OCI-LY7 (cell line): ENCODE measurements around the gene NXPH1. TPM values are rescaled to one million over a fixed set of nuclear protein-coding genes. Genes with fewer than 3 reads are reported as not detected.

Experiments used
- BruUV-seq: library from RNA; stranded (reverse); fragments of 400-500 nt; replicated peaks from 2 replicates; lab custom pipeline; 2021; lab: Mats Ljungman, UMichigan
- CTCF ChIA-PET: fragments of 300-600 bp; sonication (Branson Sonifier 250); formaldehyde crosslinking; loops from one replicate; lab custom pipeline; 2022; ENCODE audit warnings: antibody characterized with exemption; ENCODE audit not compliant: unreplicated experiment; lab: Charles Lee
- POLR2A ChIA-PET: fragments of 300-600 bp; sonication (Branson Sonifier 250); formaldehyde crosslinking; loops from one replicate; lab custom pipeline; 2022; ENCODE audit warnings: antibody characterized with exemption; lab: Charles Lee
- DNase-seq: peaks from one replicate; pipeline ENCODE4 v3.0.0-alpha.2; 2015; ENCODE audit warnings: low spot score
- H2AFZ ChIP-seq: fragments of 200-600 bp; sonication (generic), shearing (Covaris generic); 2 replicates; pipeline ENCODE4 v1.6.1; 2014; ENCODE audit warnings: mild to moderate bottlenecking, antibody characterized with exemption, low read length, moderate library complexity
- H3K27ac ChIP-seq: fragments of 200-600 bp; sonication (generic); 2 replicates; pipeline ENCODE4 v1.5.1; 2014; ENCODE audit warnings: mixed run types, low read depth, mild to moderate bottlenecking, moderate library complexity, low read length, inconsistent platforms; ENCODE audit not compliant: poor library complexity, severe bottlenecking
- H3K36me3 ChIP-seq: fragments of 200-600 bp; sonication (generic); 2 replicates; pipeline ENCODE4 v1.6.1; 2014; ENCODE audit warnings: mild to moderate bottlenecking, antibody characterized with exemption, low read length, moderate library complexity, mixed read lengths; ENCODE audit not compliant: insufficient read depth
- H3K4me1 ChIP-seq: fragments of 200-600 bp; sonication (generic); 2 replicates; pipeline ENCODE4 v1.5.1; 2014; ENCODE audit warnings: mild to moderate bottlenecking, low read length; ENCODE audit not compliant: insufficient read depth, poor library complexity, severe bottlenecking
- H3K4me2 ChIP-seq: fragments of 200-600 bp; sonication (generic); 2 replicates; pipeline ENCODE4 v1.6.1; 2014; ENCODE audit warnings: mild to moderate bottlenecking, low read length
- H3K4me3 ChIP-seq: fragments of 200-600 bp; sonication (generic); 2 replicates; pipeline ENCODE4 v1.5.1; 2014; ENCODE audit warnings: mild to moderate bottlenecking, low read depth, low read length; ENCODE audit not compliant: poor library complexity, severe bottlenecking
- H3K79me2 ChIP-seq: fragments of 200-600 bp; sonication (generic); 2 replicates; pipeline ENCODE4 v1.6.1; 2016; ENCODE audit warnings: low read depth, mild to moderate bottlenecking, low read length, moderate library complexity, mixed read lengths; ENCODE audit not compliant: insufficient read depth
- H3K9me2 ChIP-seq: fragments of 200-600 bp; sonication (generic); 2 replicates; pipeline ENCODE4 v1.6.1; 2016; ENCODE audit warnings: mild to moderate bottlenecking, low read length, mixed read lengths; ENCODE audit not compliant: insufficient read depth
- H3K9me3 ChIP-seq: fragments of 200-600 bp; sonication (generic); 2 replicates; pipeline ENCODE4 v1.6.1; 2014; ENCODE audit warnings: mild to moderate bottlenecking, mixed run types, low read length, mixed read lengths
- H4K20me1 ChIP-seq: fragments of 200-600 bp; sonication (generic); 2 replicates; pipeline ENCODE4 v1.6.1; 2014; ENCODE audit warnings: mild to moderate bottlenecking, antibody characterized with exemption, low read length, moderate library complexity, mixed read lengths; ENCODE audit not compliant: insufficient read depth
- EZH2phosphoT487 ChIP-seq: fragments of 200-600 bp; sonication (generic); IDR thresholded peaks from 2 replicates; pipeline ENCODE4 v1.6.1; 2018; ENCODE audit warnings: low read depth, borderline replicate concordance, mild to moderate bottlenecking, mixed run types, antibody characterized with exemption, low read length, moderate library complexity, mixed read lengths
- intact Hi-C: fragments of 100-400 bp; cut with micrococcal nuclease; formaldehyde crosslinking; loops from one replicate; pipeline ENCODE4 v1.10.0; 2022; ENCODE audit not compliant: unreplicated experiment
- total RNA-seq, 2 experiments: library from RNA; depleted of rRNA in 1 of 2; stranded (reverse); fragments of >200 nt in 1 of 2; shearing (Covaris generic) in 1 of 2; gene quantifications; 2 replicates each; pipeline ENCODE4 v1.2.3, GENCODE V29; 2014 to 2022
- TF ChIP-seq, protein P1 (sequence below): fragments of 200-600 bp; sonication (generic); conservative IDR thresholded peaks from 2 replicates; pipeline ENCODE4 v1.5.1; 2014; ENCODE audit warnings: mild to moderate bottlenecking, antibody characterized with exemption, low read length, moderate library complexity, mixed read lengths

NXPH1 gene
- total RNA-seq, 2 experiments from 2014 or later = not detected

DNA sequence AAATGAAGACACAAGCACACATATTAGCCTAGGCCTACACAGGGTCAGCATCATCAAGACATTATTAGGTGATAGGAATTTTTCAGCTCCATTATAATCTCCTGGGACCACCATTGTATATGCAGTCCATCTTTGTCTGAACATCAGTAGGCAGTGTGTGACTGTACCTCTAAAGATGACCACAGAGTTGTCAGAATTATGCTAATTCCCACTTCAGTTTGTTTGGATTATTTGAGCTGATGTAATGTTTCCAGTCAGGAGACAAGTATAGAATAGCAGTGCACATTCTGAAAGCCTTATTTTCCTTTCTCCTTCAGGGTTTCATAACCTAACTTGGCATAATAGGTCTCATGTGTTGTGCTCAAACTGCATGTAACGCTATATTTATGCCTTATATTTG, 306.4 kb downstream of the NXPH1 start:
- Histone ChIP-seq H3K4me2 (no peak overlapping the region), H3K9me2 (no peaks in the 10 kb centered on the region), H3K9me3 (no peaks in the 10 kb centered on the region), H2AFZ (no peak overlapping the region), H3K4me1 (no peaks in the 10 kb centered on the region), H3K4me3 (no peak overlapping the region), H3K27ac (no peak overlapping the region), H3K36me3 (no peaks in the 10 kb centered on the region), H3K79me2 (no peaks in the 10 kb centered on the region), H4K20me1 (no peaks in the 10 kb centered on the region)
- intact Hi-C loops = no loop called here
- DNase-seq = no peak
- no peak for TF ChIP-seq EZH2phosphoT487
- TF ChIP-seq, protein P1, sequence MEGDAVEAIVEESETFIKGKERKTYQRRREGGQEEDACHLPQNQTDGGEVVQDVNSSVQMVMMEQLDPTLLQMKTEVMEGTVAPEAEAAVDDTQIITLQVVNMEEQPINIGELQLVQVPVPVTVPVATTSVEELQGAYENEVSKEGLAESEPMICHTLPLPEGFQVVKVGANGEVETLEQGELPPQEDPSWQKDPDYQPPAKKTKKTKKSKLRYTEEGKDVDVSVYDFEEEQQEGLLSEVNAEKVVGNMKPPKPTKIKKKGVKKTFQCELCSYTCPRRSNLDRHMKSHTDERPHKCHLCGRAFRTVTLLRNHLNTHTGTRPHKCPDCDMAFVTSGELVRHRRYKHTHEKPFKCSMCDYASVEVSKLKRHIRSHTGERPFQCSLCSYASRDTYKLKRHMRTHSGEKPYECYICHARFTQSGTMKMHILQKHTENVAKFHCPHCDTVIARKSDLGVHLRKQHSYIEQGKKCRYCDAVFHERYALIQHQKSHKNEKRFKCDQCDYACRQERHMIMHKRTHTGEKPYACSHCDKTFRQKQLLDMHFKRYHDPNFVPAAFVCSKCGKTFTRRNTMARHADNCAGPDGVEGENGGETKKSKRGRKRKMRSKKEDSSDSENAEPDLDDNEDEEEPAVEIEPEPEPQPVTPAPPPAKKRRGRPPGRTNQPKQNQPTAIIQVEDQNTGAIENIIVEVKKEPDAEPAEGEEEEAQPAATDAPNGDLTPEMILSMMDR = no peak
- no TSS peak for BruUV-seq
- POLR2A ChIA-PET = interaction anchor here (0.6 kb wide), 1 partner anchor 11 kb away, joined by 3 read pairs; no protein-coding TSS in a partner anchor
- CTCF ChIA-PET = no interaction called here

DNA sequence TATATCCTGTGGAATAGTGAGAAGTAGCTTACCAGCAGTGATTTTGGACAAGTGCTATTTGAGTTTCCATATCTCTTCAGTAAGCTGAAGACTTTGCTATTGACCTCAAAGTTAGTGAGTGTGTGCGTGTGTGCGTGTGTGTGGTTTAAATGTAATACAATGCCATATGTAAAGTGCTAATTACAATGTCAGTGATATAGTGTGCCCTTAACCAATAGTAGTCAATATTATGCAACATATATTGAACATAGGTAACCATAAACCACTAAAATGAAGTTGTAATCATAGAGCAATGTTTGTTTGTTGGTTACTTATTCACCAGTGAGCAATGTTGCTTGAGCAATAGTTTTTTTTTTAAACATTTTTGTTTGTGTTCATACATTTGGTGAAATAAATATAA, 309.4 kb downstream of the NXPH1 start:
- Histone ChIP-seq H3K4me2 (no peak overlapping the region), H3K4me3 (no peak overlapping the region), H3K27ac (no peak overlapping the region), H2AFZ (no peak overlapping the region), H3K9me3 (no peaks in the 10 kb centered on the region), H4K20me1 (no peaks in the 10 kb centered on the region), H3K9me2 (no peaks in the 10 kb centered on the region), H3K4me1 (no peaks in the 10 kb centered on the region), H3K36me3 (no peaks in the 10 kb centered on the region), H3K79me2 (no peaks in the 10 kb centered on the region)
- no peak for DNase-seq
- intact Hi-C loops = no loop called here
- ChIA-PET CTCF (no interaction called here), POLR2A (interaction anchor here (0.7 kb wide), 1 partner anchor 1123 kb away, joined by 3 read pairs; no protein-coding TSS in a partner anchor)
- no TSS peak for BruUV-seq
- TF ChIP-seq, protein P1 = no peak
- no peak for TF ChIP-seq EZH2phosphoT487

DNA sequence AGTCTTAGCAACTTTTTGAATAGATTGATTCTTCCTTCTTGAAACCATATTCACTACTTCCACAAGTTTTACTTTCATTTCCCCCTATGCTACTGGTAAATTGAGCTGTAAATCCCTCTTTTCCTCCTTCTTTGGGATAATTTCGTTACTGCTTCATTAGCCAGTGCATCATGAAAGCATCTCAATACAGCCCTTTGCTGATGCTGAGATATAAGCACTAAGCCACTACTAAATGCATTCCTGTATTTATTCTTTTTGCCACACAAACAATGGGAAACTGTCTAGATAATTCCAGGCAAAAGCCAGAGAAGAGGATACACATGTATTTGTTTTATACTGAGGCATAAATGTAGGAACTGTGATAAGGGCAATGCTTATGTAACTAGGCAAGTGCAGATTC, 313.9 kb downstream of the NXPH1 start:
- ChIA-PET CTCF (no interaction called here), POLR2A (interaction anchor here (1.5 kb wide), 1 partner anchor 9 kb away, joined by 4 read pairs; no protein-coding TSS in a partner anchor)
- Histone ChIP-seq H3K36me3 (no peaks in the 10 kb centered on the region), H3K4me2 (no peak overlapping the region), H3K4me3 (no peak overlapping the region), H3K4me1 (no peaks in the 10 kb centered on the region), H2AFZ (no peak overlapping the region), H3K9me3 (no peaks in the 10 kb centered on the region), H3K27ac (no peak overlapping the region), H3K9me2 (no peaks in the 10 kb centered on the region), H3K79me2 (no peaks in the 10 kb centered on the region), H4K20me1 (no peaks in the 10 kb centered on the region)
- no TSS peak for BruUV-seq
- no peak for DNase-seq
- no peak for TF ChIP-seq EZH2phosphoT487
- TF ChIP-seq, protein P1 = no peak
- intact Hi-C loops = no loop called here
